Central memory CD8-positive, alpha-beta T cell (primary cell): ENCODE data around the gene CAMK4.

Experiments used
- ATAC-seq: fragments of 150-1000 bp; cut with Tn5 transposase; replicated peaks from 2 replicates; pipeline ENCODE4 v1.10.0; 2022; ENCODE audit warnings: mild to moderate bottlenecking, moderate FRiP score, moderate number of reproducible peaks; ENCODE audit not compliant: poor library complexity, severe bottlenecking; ENCODE audit errors: extremely low read depth
- DNase-seq, 2 donors: peaks; one replicate each; pipeline ENCODE4 v3.0.0; 2021; ENCODE audit warnings: low spot score in 2 of 2
- H3K27ac Mint-ChIP-seq: one replicate; pipeline ENCODE4 v1.8.0; 2022; ENCODE audit warnings: low read depth, mild to moderate bottlenecking, moderate library complexity, mixed read lengths
- H3K27me3 Mint-ChIP-seq: one replicate; pipeline ENCODE4 v1.8.0; 2022; ENCODE audit warnings: mixed read lengths
- H3K36me3 Mint-ChIP-seq: one replicate; pipeline ENCODE4 v1.8.0; 2022; ENCODE audit warnings: mild to moderate bottlenecking, moderate library complexity, mixed read lengths; ENCODE audit not compliant: insufficient read depth
- H3K4me1 Mint-ChIP-seq: one replicate; pipeline ENCODE4 v1.8.0; 2022; ENCODE audit warnings: mixed read lengths
- H3K4me3 Mint-ChIP-seq: one replicate; pipeline ENCODE4 v1.8.0; 2022; ENCODE audit warnings: mild to moderate bottlenecking, moderate library complexity, mixed read lengths
- H3K9me3 Mint-ChIP-seq: one replicate; pipeline ENCODE4 v1.8.0; 2022; ENCODE audit warnings: mixed read lengths

Gene CAMK4

DNA sequence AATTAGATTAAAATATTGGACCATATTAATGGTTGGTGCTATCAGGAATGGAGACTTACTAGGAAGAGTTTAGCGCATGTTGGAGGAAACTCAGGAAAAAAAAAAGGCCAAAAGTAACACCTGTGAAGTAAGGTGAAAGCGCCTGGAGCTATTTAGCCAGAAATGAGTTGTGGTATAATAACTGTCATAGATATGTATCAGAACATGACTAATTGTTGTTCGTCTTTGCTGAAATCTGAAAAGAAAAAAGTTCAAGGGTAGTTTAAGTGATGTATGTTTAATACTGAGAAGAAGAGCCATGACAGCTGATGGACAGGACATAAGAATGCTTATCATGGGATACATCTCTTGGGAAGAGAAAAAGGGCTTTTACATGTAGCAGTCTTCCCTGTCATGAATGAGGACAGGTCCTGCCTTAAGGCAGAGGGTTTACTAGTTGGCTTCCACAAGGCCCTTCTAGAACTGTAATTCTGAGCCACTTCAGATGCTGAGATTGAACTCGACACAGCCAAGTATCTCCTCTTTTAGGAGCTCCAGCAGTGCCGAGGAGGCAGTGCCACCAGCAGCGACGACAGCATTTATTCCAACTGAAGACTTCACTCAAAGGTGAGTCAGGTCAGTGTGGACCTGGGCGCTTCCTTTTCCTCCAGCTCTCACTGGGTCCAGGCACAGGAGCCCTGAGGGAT lies 940 bp upstream of the CAMK4 start:
- Mint-ChIP-seq H3K36me3 (peaks cover 16% of the 10 kb centered on the region), H3K4me1 (peaks cover 42% of the 10 kb centered on the region), H3K4me3 (peak overlapping the region; percentile 96), H3K9me3 (no peaks in the 10 kb centered on the region), H3K27me3 (no peaks in the 10 kb centered on the region), H3K27ac (peak overlapping the region; percentile 44)
- ATAC-seq (peak; percentile 7), DNase-seq (no peak)

DNA sequence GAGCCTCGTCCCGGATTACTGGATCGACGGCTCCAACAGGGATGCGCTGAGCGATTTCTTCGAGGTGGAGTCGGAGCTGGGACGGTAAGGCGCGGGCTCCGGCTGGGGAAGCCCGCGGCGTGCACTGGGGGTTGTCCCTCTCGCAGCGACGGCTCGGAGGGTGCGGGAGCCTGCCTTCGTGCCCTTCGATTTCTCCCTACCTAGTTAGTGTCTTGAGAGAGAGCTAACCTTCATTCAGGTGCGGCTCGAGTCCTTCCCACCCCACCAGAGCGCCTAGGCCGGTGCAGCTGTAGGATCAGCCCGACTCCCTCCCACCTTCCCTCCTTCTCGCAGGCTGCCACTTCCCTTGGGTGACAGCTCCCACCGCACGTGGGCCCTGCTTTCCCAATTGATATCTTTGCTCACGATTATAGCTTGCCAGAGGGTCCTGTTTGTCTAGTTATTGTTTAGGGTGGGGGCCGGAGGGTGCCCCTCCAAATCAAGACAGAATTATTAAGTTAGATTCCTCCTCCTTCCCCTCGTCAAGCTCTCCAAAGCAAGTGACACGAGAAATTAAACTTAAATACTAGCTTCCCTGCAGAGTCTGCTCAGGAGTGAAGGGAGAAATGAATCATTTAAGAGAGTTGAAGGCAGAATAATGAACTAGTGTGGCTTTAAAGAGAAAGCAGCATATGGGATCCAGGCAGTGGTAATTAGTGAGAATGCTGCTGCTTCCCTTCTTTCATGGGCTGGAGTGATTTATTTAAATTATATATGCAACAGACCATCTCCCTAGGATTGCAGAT lies 569 bp downstream of the CAMK4 start:
- DNase-seq (no peak), ATAC-seq (peak; percentile 33)
- Mint-ChIP-seq H3K9me3 (no peaks in the 10 kb centered on the region), H3K36me3 (peaks cover 16% of the 10 kb centered on the region), H3K27me3 (no peaks in the 10 kb centered on the region), H3K4me1 (peaks cover 56% of the 10 kb centered on the region), H3K4me3 (peak overlapping the region; percentile 96), H3K27ac (peak overlapping the region; percentile 88)

DNA sequence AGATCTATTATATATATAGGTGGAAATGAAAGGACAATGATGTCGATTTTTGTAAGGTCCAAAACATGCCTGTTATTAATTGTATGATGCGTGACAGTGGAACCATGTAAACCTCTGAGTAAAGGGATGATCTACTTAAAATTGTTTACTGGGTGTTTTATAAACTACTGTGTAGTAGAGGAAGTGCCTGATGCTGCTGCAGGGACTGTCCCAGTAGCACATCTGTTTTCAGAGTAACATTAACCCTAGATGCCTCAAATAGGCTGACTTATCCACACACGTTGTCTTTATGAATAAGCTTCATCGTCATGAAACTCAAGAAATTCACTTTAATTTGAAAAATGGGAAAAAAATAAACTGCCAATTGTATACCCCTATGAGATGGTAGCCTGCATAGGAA lies 1.7 kb downstream of the CAMK4 start:
- no peak for ATAC-seq
- Mint-ChIP-seq H3K4me1 (peaks cover 66% of the 10 kb centered on the region), H3K4me3 (peak overlapping the region; percentile 96), H3K27me3 (no peaks in the 10 kb centered on the region), H3K36me3 (peaks cover 19% of the 10 kb centered on the region), H3K9me3 (no peaks in the 10 kb centered on the region), H3K27ac (peak overlapping the region; percentile 88)
- DNase-seq = no peak

GRCh38 chr5:111226556-111226955 lies 2.4 kb downstream of the CAMK4 start:
- no peaks in the 10 kb centered on the region for H3K9me3 Mint-ChIP-seq
- no peak for ATAC-seq
- H3K36me3 Mint-ChIP-seq = peaks cover 22% of the 10 kb centered on the region
- no peak for DNase-seq
- no peaks in the 10 kb centered on the region for H3K27me3 Mint-ChIP-seq
- H3K27ac Mint-ChIP-seq = peak overlapping the region; percentile 88
- H3K4me1 Mint-ChIP-seq = peaks cover 71% of the 10 kb centered on the region
- H3K4me3 Mint-ChIP-seq = peak overlapping the region; percentile 96

DNA sequence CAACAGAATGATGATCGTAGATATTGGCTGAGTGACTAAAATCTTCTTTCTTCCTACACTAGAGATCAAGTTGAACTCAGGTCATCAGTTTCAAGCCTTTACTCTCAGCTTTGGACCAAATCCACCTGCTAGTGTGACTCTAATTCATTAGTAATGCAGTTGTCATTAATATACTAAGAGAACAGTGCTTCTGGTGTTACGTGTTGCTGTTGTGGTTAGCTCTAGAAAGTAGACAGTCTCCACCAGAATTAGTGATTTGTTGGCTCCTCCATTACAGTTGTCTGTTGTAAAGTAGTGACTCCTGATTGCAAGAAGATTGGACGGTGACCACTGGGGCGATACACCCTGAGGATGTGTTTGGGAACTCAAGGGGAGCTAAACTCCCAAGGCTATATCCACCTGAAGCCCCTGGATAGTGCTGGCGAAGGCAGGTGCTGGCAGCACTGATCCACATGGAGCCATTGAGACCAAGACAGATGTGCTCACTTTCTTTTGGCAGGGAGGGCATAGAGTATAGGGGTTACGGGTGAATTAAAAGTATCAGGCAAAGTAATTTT lies 3.1 kb downstream of the CAMK4 start:
- no peaks in the 10 kb centered on the region for H3K9me3 Mint-ChIP-seq
- no peak for ATAC-seq
- no peaks in the 10 kb centered on the region for H3K27me3 Mint-ChIP-seq
- H3K4me3 Mint-ChIP-seq = peak overlapping the region; percentile 96
- H3K36me3 Mint-ChIP-seq = peaks cover 22% of the 10 kb centered on the region
- peak overlapping the region; percentile 88 for H3K27ac Mint-ChIP-seq
- DNase-seq = no peak
- peaks cover 76% of the 10 kb centered on the region for H3K4me1 Mint-ChIP-seq

GRCh38 chr5:111227801-111228200 lies 3.6 kb downstream of the CAMK4 start:
- ATAC-seq = no peak

DNA sequence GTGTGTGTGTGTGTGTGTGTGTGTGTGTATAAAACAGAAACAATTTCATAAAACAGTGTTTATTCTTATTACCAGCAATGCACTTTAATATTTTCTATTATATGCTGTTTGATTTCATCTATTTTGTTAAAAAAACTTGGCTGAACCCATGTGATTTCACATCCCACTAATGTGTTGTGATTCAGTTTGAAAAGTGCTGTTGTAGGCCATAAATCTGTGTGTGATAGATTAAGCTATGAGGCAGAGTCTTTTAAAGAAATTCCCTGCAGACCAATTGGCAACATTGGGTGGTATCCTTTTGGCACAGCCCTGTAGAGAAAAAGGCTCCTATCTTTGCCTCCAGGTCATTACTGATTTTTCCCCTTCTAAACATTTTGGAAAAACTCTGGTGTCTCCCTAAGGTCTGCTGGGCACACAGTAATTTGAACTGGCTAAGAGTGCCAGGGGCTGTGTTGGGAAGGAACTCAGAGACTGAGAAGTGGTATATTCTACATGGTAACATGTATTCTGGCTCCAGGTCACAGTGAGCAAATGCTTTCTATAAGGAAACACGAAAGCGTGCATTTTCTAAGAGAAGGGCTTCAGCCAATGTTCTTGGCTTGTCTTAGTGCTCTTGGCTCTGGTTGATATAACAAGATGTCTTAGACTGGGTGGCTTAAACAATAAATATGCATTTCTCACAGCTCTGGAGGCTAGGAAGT lies 4.5 kb downstream of the CAMK4 start:
- peak overlapping the region; percentile 96 for H3K4me3 Mint-ChIP-seq

More at GRCh38 chr5:111227801-111228200, 3.6 kb downstream of the CAMK4 start:
- H3K27ac Mint-ChIP-seq = peak overlapping the region; percentile 88
- peak overlapping the region; percentile 96 for H3K4me3 Mint-ChIP-seq
- H3K36me3 Mint-ChIP-seq = peaks cover 22% of the 10 kb centered on the region
- no peaks in the 10 kb centered on the region for H3K9me3 Mint-ChIP-seq
- no peak for DNase-seq
- H3K4me1 Mint-ChIP-seq = peaks cover 81% of the 10 kb centered on the region
- no peaks in the 10 kb centered on the region for H3K27me3 Mint-ChIP-seq

DNA sequence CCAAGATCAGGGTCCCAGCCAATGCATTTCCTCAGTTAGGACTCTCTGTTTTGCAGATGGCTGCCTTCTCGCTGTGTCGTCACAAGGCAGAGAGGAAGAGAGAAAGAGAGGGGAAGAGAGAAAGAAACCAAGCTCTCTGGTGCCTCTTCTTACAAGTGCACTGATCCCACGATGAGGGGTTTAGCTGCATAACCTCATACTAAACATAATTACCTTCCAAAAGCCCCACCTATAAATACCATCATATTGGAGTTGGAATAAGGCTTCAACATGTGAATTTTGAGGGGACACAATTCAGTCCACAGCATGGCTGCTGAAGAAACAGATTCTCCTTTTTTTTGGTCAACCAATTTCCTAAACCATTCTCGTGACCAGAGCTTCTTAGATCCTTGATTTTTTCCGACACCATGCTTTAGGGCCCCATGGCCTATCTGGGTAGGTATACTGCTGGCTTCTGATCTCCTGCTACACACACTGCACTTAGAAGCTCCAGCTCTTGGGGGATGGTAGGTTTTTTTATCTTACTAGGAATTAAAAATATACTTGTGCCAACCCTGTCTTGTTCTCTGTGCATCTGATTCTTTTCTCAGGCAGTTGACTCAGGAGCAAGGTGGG lies 5.1 kb downstream of the CAMK4 start:
- Mint-ChIP-seq H3K27ac (peak overlapping the region; percentile 83), H3K9me3 (no peaks in the 10 kb centered on the region), H3K4me1 (peaks cover 86% of the 10 kb centered on the region), H3K27me3 (no peaks in the 10 kb centered on the region), H3K4me3 (peak overlapping the region; percentile 96), H3K36me3 (peaks cover 22% of the 10 kb centered on the region)
- DNase-seq (no peak), ATAC-seq (no peak)

More for the DNA sequence above, 4.5 kb downstream of the CAMK4 start:
- no peak for ATAC-seq
- DNase-seq = no peak
- H3K27me3 Mint-ChIP-seq = no peaks in the 10 kb centered on the region
- peaks cover 82% of the 10 kb centered on the region for H3K4me1 Mint-ChIP-seq
- peaks cover 24% of the 10 kb centered on the region for H3K36me3 Mint-ChIP-seq
- peak overlapping the region; percentile 88 for H3K27ac Mint-ChIP-seq
- no peaks in the 10 kb centered on the region for H3K9me3 Mint-ChIP-seq

- H3K4me1 Mint-ChIP-seq = peaks cover 89% of the 10 kb centered on the region
Observed at GRCh38 chr5:111229871-111230810, 6.0 kb downstream of the CAMK4 start.

GRCh38 chr5:111231119-111231518 lies 6.9 kb downstream of the CAMK4 start:
- Mint-ChIP-seq H3K27me3 (no peaks in the 10 kb centered on the region), H3K4me3 (peak overlapping the region; percentile 96), H3K36me3 (peaks cover 11% of the 10 kb centered on the region), H3K9me3 (no peaks in the 10 kb centered on the region), H3K4me1 (peaks cover 89% of the 10 kb centered on the region), H3K27ac (peak overlapping the region; percentile 83)
- no peak for DNase-seq
- peak; percentile 30 for ATAC-seq

More at GRCh38 chr5:111229871-111230810, 6.0 kb downstream of the CAMK4 start:
- H3K27ac Mint-ChIP-seq = peak overlapping the region; percentile 83
- H3K4me3 Mint-ChIP-seq = peak overlapping the region; percentile 96
- H3K27me3 Mint-ChIP-seq = no peaks in the 10 kb centered on the region
- ATAC-seq (peak; percentile 63), DNase-seq (no peak)
- no peaks in the 10 kb centered on the region for H3K9me3 Mint-ChIP-seq
- H3K36me3 Mint-ChIP-seq = peaks cover 17% of the 10 kb centered on the region

- H3K36me3 Mint-ChIP-seq = peaks cover 11% of the 10 kb centered on the region
- DNase-seq (no peak), ATAC-seq (peak; percentile 29)
- peaks cover 89% of the 10 kb centered on the region for H3K4me1 Mint-ChIP-seq
- H3K27ac Mint-ChIP-seq = peak overlapping the region; percentile 61
- H3K9me3 Mint-ChIP-seq = no peaks in the 10 kb centered on the region
- H3K27me3 Mint-ChIP-seq = no peaks in the 10 kb centered on the region
- H3K4me3 Mint-ChIP-seq = peak overlapping the region; percentile 42
Observed at GRCh38 chr5:111232311-111233051, 8.3 kb downstream of the CAMK4 start.
